Measurements from ENCODE around the gene PDLIM5.
"Not testable (repeated sequence)": the region's sequence is repeated elsewhere in the genome, so short reads cannot be mapped to it uniquely, and the experiment has no call there.

Gene PDLIM5

DNA sequence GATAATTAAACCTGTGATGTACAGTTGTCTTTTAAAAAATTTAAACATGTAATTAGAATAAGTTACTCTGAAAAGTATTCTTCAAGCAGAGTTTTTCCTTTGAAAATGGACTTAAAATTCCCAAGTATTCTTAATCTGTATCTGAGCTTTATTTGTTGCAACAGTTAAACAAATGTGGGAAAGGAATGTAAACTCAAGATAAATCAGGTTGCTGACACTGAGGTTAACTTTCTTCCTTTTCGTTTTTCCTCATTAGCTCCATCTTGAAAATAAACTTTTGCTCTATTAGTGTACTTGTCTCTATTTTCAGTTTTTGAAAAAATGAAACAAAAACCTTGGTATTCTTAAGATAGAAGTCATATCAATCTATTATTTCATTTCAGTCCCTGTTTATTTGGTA is 161.5 kb downstream of the PDLIM5 start:
- DNase-seq = no peak

GRCh38 chr4:94615451-94615850 is 163.7 kb downstream of the PDLIM5 start:
- DNase-seq = no peak

- peak; percentile 39 for DNase-seq
These were observed 169.8 kb downstream of the PDLIM5 start for GRCh38 chr4:94621491-94622080.

- no peak for DNase-seq
These were observed 171.6 kb downstream of the PDLIM5 start for GRCh38 chr4:94623126-94623911.

DNA sequence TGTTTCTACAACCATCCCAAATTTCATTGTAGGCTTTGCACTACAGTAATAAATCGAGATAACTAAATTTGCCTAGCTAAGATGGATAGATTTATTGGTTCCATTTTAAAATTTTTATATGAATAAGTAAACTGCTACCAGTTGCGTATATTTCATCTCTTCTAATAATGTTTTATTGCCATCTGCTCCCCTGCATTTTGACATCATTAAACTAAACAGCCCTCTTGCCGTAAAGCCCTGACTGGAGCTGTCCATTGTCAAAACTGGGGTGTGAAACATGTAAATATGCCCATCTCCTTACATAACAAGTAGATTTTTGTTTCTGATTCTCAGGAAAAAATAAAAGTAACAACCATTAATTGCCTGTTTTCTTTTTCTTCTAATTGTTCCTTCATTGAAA is 175.2 kb downstream of the PDLIM5 start:
- no peak for DNase-seq

DNA sequence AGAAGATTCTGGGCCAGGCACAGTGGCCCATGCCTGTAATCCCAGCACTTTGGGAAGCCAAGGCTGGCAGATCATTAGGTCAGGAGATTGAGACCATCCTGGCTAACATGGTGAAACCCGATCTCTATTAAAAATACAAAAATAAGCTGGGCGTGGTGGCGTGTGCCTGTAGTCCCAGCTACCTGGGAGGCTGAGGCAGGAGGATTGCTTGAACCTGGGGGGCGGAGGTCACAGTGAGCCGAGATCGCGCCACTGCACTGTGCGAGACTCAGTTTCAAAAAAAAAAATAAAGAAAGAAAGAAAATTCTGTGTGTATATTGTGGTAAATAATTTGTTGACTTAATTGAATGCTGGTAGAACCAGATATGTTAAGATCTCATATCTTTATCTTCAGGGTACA is 177.3 kb downstream of the PDLIM5 start:
- not testable (repeated sequence) for DNase-seq

- no peak for DNase-seq
These were observed 178.1 kb downstream of the PDLIM5 start for GRCh38 chr4:94629837-94630236.

GRCh38 chr4:94634271-94634670 is 182.5 kb downstream of the PDLIM5 start:
- DNase-seq = peak; percentile 16

DNA sequence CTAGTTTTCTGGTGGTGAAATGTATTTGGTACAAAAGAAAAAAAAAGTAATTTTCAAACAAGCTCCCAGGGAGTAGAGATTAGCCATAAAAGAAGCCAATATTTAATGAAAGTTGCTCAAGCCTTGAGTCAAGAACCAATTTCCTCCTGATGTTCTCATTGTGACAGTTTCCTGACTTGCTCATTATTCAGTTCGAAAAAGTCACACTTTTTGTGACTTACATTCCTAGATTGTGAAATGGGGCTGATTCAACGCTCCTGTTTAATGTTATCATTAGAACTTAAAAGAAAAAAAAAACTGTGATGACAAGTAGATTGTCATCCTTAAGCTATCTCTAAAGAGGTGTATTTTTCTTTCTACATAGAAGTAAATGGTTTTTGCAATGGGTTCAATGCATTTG is 183.4 kb downstream of the PDLIM5 start:
- DNase-seq = peak; percentile 43

- no peak for DNase-seq
These were observed 184.3 kb downstream of the PDLIM5 start for GRCh38 chr4:94636004-94636403.

GRCh38 chr4:94639298-94639697 is 187.6 kb downstream of the PDLIM5 start:
- DNase-seq = no peak

DNA sequence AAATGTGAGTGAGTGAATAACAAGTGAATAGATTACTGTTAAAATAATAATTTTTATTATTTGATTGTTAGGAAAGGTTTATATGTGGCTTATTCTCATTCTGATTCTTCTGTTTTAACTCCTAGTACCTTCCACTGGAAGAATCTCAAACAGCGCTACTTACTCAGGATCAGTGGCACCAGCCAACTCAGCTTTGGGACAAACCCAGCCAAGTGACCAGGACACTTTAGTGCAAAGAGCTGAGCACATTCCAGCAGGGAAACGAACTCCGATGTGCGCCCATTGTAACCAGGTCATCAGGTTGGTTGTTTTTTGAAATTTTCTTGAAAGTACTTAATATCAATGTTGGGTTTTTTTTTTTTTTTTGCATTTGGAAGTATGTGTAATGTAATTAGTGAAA is 188.4 kb downstream of the PDLIM5 start:
- DNase-seq = no peak

GRCh38 chr4:94641702-94642560 is 190.2 kb downstream of the PDLIM5 start:
- peak; percentile 79 for DNase-seq

DNA sequence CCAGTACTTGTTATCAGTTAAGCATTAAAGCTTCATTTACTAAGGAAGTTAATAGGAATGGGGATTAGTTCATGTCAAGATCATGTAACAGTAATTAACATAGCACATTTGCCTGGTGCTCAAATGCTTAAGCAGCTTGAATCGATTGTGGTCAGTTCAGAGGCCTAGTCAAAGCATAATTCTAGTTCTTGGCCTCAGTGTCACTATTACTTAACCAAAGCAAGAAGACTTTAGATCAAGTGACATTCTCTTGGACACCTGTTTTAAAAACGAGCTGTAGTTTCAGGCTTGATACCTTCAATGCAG is 190.8 kb downstream of the PDLIM5 start:
- DNase-seq = peak; percentile 10

GRCh38 chr4:94648699-94649098 is 197.0 kb downstream of the PDLIM5 start:
- DNase-seq = no peak

GRCh38 chr4:94649381-94650133 is 197.8 kb downstream of the PDLIM5 start:
- DNase-seq = peak; percentile 28

DNA sequence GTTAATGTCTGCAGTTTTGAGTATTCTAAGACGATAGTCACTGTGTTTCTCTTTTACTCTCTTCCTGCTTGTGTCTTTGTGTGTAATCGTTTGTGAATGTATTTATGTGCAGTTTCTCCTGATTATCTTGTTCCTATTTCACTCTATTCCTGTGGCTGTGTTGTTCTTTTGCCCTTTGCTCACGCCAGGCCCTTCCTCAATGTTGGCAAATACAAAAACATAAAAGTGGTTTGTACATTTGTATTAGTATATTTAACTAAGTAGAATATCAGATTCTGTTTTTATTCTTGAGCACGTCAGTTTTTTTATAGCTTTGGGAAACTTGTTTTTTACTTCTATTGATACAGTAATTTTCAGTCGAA is 198.4 kb downstream of the PDLIM5 start:
- DNase-seq = no peak

GRCh38 chr4:94650690-94651089 is 198.9 kb downstream of the PDLIM5 start:
- DNase-seq = no peak

GRCh38 chr4:94653095-94653649 is 201.4 kb downstream of the PDLIM5 start:
- DNase-seq = no peak

GRCh38 chr4:94653984-94654609 is 202.4 kb downstream of the PDLIM5 start:
- no peak for DNase-seq

GRCh38 chr4:94654714-94655113 is 203.0 kb downstream of the PDLIM5 start:
- DNase-seq = no peak

- no peak for DNase-seq
These were observed 208.9 kb downstream of the PDLIM5 start for GRCh38 chr4:94660614-94661013.
